DND-41 (cell line): Measurements from ENCODE around the gene WAC.

ENCODE experiments used
- CTCF ChIP-seq: IDR thresholded peaks from 2 replicates; pipeline ENCODE4 v1.5.1; 2012; ENCODE audit warnings: borderline replicate concordance, low read length, moderate library complexity, mild to moderate bottlenecking; ENCODE audit not compliant: poor library complexity, severe bottlenecking; ENCODE audit errors: extremely low read depth
- EZH2 ChIP-seq: IDR thresholded peaks from 3 replicates; pipeline ENCODE4 v1.6.1; 2012; ENCODE audit warnings: borderline replicate concordance, low read depth, mild to moderate bottlenecking, moderate library complexity, low read length, inconsistent platforms; ENCODE audit not compliant: severe bottlenecking

- TF ChIP-seq CTCF (no peak), EZH2 (no peak)
Measured at GRCh38 chr10:28544058-28544457, 11.1 kb downstream of the WAC start.
